HCT116 (cell line): ENCODE measurements around the gene MORF4L1. TPM values are rescaled to one million over a fixed set of nuclear protein-coding genes. Genes with fewer than 3 reads are reported as not detected.

Experiments
- ATAC-seq: fragments of 200-7000 bp; cut with Tn5 transposase; 2 replicates; pipeline ENCODE4 v1.9.1; 2020; ENCODE audit warnings: mild to moderate bottlenecking, moderate library complexity
- BruUV-seq: library from RNA; stranded (reverse); fragments of 400-500 nt; replicated peaks from 2 replicates; lab custom pipeline; 2021; lab: Mats Ljungman, UMichigan
- CTCF ChIA-PET: fragments of 300-600 bp; sonication (Branson Sonifier 250); formaldehyde crosslinking; loops from one replicate; lab custom pipeline; 2021; ENCODE audit warnings: antibody characterized with exemption; lab: Charles Lee
- POLR2A ChIA-PET: fragments of 300-600, 350-600 bp; sonication (Branson Sonifier 250); formaldehyde crosslinking; loops from one replicate; lab custom pipeline; 2021; ENCODE audit warnings: antibody characterized with exemption; lab: Charles Lee
- RAD21 ChIA-PET, 2 experiments: fragments of 300-600 bp; sonication (Branson Sonifier 250); formaldehyde crosslinking; loops; one replicate each; lab custom pipeline; 2023; ENCODE audit warnings: low total read pairs in 2 of 2; ENCODE audit not compliant: uncharacterized antibody in 2 of 2, unreplicated experiment in 2 of 2, low non-redundant PET in 1 of 2; lab: Charles Lee
- DNase-seq: peaks from one replicate; pipeline ENCODE4 v3.0.0-alpha.2; 2010; ENCODE audit warnings: low read depth, low spot score
- H2AFZ ChIP-seq: fragments of 200-600 bp; shearing (Covaris generic), sonication (generic); 2 replicates; pipeline ENCODE4 v1.6.1; 2017; ENCODE audit warnings: low read depth, mixed run types, mixed read lengths, antibody characterized with exemption, low read length; ENCODE audit not compliant: poor library complexity, severe bottlenecking
- H3K27ac ChIP-seq: 2 replicates; pipeline ENCODE4 v1.5.1; 2012; ENCODE audit warnings: low read depth, low read length
- H3K27me3 ChIP-seq: fragments of 200-600 bp; sonication (generic); 2 replicates; pipeline ENCODE4 v1.6.1; 2016; ENCODE audit warnings: mixed run types, low read length, mixed read lengths; ENCODE audit not compliant: insufficient read depth
- H3K36me3 ChIP-seq, 2 experiments: fragments of 200-500 bp in 1 of 2; fragments of 200-600 bp in 1 of 2; sonication (Bioruptor generic) in 1 of 2; sonication (generic) in 1 of 2; 2 replicates each; pipeline versions ENCODE4 v1.5.1 to v1.6.1; 2014 to 2016; ENCODE audit warnings: low read length in 2 of 2, inconsistent platforms in 1 of 2, mixed read lengths in 1 of 2, mixed run types in 1 of 2; ENCODE audit not compliant: insufficient read depth in 2 of 2, control insufficient read depth in 1 of 2
- H3K4me1 ChIP-seq, 2 experiments: fragments of 200-600 bp in 1 of 2; sonication (generic) in 1 of 2; 2 replicates each; pipeline versions ENCODE4 v1.5.1 to v1.6.1; 2012 to 2017; ENCODE audit warnings: low read length in 2 of 2, inconsistent platforms in 1 of 2, mild to moderate bottlenecking in 1 of 2, mixed read lengths in 1 of 2, mixed run types in 1 of 2, moderate library complexity in 1 of 2; ENCODE audit not compliant: insufficient read depth in 2 of 2, control insufficient read depth in 1 of 2
- H3K4me2 ChIP-seq: fragments of 200-600 bp; sonication (generic); 2 replicates; pipeline ENCODE4 v1.6.1; 2017; ENCODE audit warnings: mixed run types, low read length, mixed read lengths
- H3K4me3 ChIP-seq, 2 experiments: fragments of 200-600 bp in 1 of 2; sonication (generic) in 1 of 2; replicated peaks in 1 of 2; 2 replicates each; pipeline ENCODE4 v1.5.1; 2011 to 2016; ENCODE audit warnings: low read length in 2 of 2, control low read depth in 1 of 2, low read depth in 1 of 2, mild to moderate bottlenecking in 1 of 2, mixed read lengths in 1 of 2, mixed run types in 1 of 2
- H3K79me2 ChIP-seq: fragments of 200-600 bp; sonication (generic); 2 replicates; pipeline ENCODE4 v1.6.1; 2017; ENCODE audit warnings: mild to moderate bottlenecking, mixed run types, low read length, moderate library complexity, mixed read lengths; ENCODE audit not compliant: insufficient read depth
- H3K9ac ChIP-seq: fragments of 200-600 bp; sonication (generic); 2 replicates; pipeline ENCODE4 v1.6.1; 2016; ENCODE audit warnings: low read length, mixed read lengths
- H3K9me2 ChIP-seq: fragments of 200-600 bp; sonication (generic), shearing (Covaris generic); 2 replicates; pipeline ENCODE4 v1.6.1; 2017; ENCODE audit warnings: mixed run types, mild to moderate bottlenecking, moderate library complexity; ENCODE audit not compliant: insufficient read depth
- H3K9me3 ChIP-seq, 2 experiments: fragments of 200-500 bp in 1 of 2; fragments of 200-600 bp in 1 of 2; sonication (Bioruptor generic) in 1 of 2; sonication (generic) in 1 of 2; 2 replicates each; pipeline ENCODE4 v1.6.1; 2014 to 2017; ENCODE audit warnings: low read length in 2 of 2, mixed read lengths in 2 of 2, inconsistent platforms in 1 of 2, low read depth in 1 of 2, mild to moderate bottlenecking in 1 of 2, mixed run types in 1 of 2, moderate library complexity in 1 of 2; ENCODE audit not compliant: control insufficient read depth in 1 of 2, insufficient read depth in 1 of 2
- H4K20me1 ChIP-seq: fragments of 200-600 bp; sonication (generic), shearing (Covaris generic); 2 replicates; pipeline ENCODE4 v1.6.1; 2017; ENCODE audit warnings: mixed run types, mild to moderate bottlenecking, moderate library complexity; ENCODE audit not compliant: insufficient read depth
- ATF3 ChIP-seq: IDR thresholded peaks from 2 replicates; pipeline ENCODE4 v1.6.1; 2012
- CBX3 ChIP-seq: IDR thresholded peaks from 2 replicates; pipeline ENCODE4 v1.6.1; 2012; ENCODE audit warnings: low read depth
- CTCF ChIP-seq, 3 experiments: fragments of 200-600 bp in 1 of 3; sonication (generic) in 1 of 3; IDR thresholded peaks in 2 of 3; conservative IDR thresholded peaks in 1 of 3; 2 replicates each; pipeline ENCODE4 v1.5.1; 2012 to 2017; ENCODE audit warnings: low read depth in 2 of 3, low read length in 2 of 3, antibody characterized with exemption in 1 of 3, borderline replicate concordance in 1 of 3, control low read depth in 1 of 3, mild to moderate bottlenecking in 1 of 3, mixed read lengths in 1 of 3, mixed run types in 1 of 3, moderate library complexity in 1 of 3; ENCODE audit not compliant: insufficient read depth in 1 of 3
- EGR1 ChIP-seq: IDR thresholded peaks from 2 replicates; pipeline ENCODE4 v1.6.1; 2012; ENCODE audit warnings: low read depth
- ELF1 ChIP-seq: IDR thresholded peaks from 2 replicates; pipeline ENCODE4 v1.6.1; 2012; ENCODE audit warnings: low read depth, borderline replicate concordance
- EZH2phosphoT487 ChIP-seq: fragments of 200-600 bp; IDR thresholded peaks from 2 replicates; pipeline ENCODE4 v1.6.1; 2018; ENCODE audit warnings: antibody characterized with exemption, borderline replicate concordance
- JUND ChIP-seq: IDR thresholded peaks from 2 replicates; pipeline ENCODE4 v1.6.1; 2012
- POLR2AphosphoS5 ChIP-seq: IDR thresholded peaks from 2 replicates; pipeline ENCODE4 v1.6.1; 2011; ENCODE audit warnings: mild to moderate bottlenecking, low read depth, low read length, moderate library complexity
- RAD21 ChIP-seq: IDR thresholded peaks from 2 replicates; pipeline ENCODE4 v1.6.1; 2012; ENCODE audit warnings: low read depth, mild to moderate bottlenecking
- REST ChIP-seq: IDR thresholded peaks from 2 replicates; pipeline ENCODE4 v1.6.1; 2012; ENCODE audit warnings: low read depth
- SIN3A ChIP-seq: IDR thresholded peaks from 2 replicates; pipeline ENCODE4 v1.6.1; 2012; ENCODE audit warnings: low read depth
- SP1 ChIP-seq: IDR thresholded peaks from 2 replicates; pipeline ENCODE4 v1.6.1; 2012; ENCODE audit warnings: low read depth
- SRF ChIP-seq: IDR thresholded peaks from 2 replicates; pipeline ENCODE4 v1.6.1; 2012; ENCODE audit warnings: low read depth
- TCF7L2 ChIP-seq: IDR thresholded peaks from 2 replicates; pipeline ENCODE4 v1.7.0; 2011; ENCODE audit warnings: borderline replicate concordance, inconsistent platforms; ENCODE audit not compliant: insufficient read depth, insufficient read length; ENCODE audit errors: extremely low read depth
- intact Hi-C: fragments of 100-400 bp; cut with micrococcal nuclease; formaldehyde crosslinking; loops from 2 replicates; pipeline ENCODE4 v1.10.0; 2022
- total RNA-seq: library from RNA; stranded (reverse); gene quantifications from one replicate; pipeline ENCODE4 v1.2.1, GENCODE V29; 2021; ENCODE audit not compliant: unreplicated experiment
- TF ChIP-seq, protein P1 (sequence below): IDR thresholded peaks from 2 replicates; pipeline ENCODE4 v1.6.1; 2012

Gene MORF4L1
- total RNA-seq, 1 experiment from 2014 or later: 273 TPM

- CTCF ChIA-PET: no interaction called here
These were observed 50.3 kb downstream of the MORF4L1 start for GRCh38 chr15:78923015-78923414.

More at GRCh38 chr15:78923015-78923414, 50.3 kb downstream of the MORF4L1 start:
- Histone ChIP-seq H3K79me2 (no peaks in the 10 kb centered on the region), H3K9me3 (no peaks in the 10 kb centered on the region), H3K27me3 (no peaks in the 10 kb centered on the region), H3K9me2 (no peaks in the 10 kb centered on the region), H2AFZ (no peak overlapping the region), H3K4me2 (no peak overlapping the region), H3K9ac (no peak overlapping the region), H3K36me3 (peaks cover 5 to 26% of the 10 kb centered on the region in 2 experiments), H4K20me1 (no peaks in the 10 kb centered on the region), H3K4me1 (no peaks in the 10 kb centered on the region), H3K27ac (no peak overlapping the region), H3K4me3 (no peak overlapping the region)
- no peak for ATAC-seq
- DNase-seq: no peak
- intact Hi-C loops: no loop called here
- POLR2A ChIA-PET: no interaction called here
- BruUV-seq: no TSS peak
- RAD21 ChIA-PET: no interaction called here
- no peak for TF ChIP-seq REST
- TF ChIP-seq POLR2AphosphoS5: no peak
- TF ChIP-seq TCF7L2: no peak
- TF ChIP-seq EGR1: no peak
- no peak for TF ChIP-seq ELF1
- no peak for TF ChIP-seq SIN3A
- no peak for TF ChIP-seq CTCF (IDR thresholded peaks at IDR 0.05 in 2 of 3, conservative IDR thresholded peaks at IDR 0.05 in 1 of 3; ENCODE audit: borderline replicate concordance in 1 of 3, insufficient read depth in 1 of 3, low read depth in 2 of 3, low read length in 2 of 3)
- TF ChIP-seq, protein P1, sequence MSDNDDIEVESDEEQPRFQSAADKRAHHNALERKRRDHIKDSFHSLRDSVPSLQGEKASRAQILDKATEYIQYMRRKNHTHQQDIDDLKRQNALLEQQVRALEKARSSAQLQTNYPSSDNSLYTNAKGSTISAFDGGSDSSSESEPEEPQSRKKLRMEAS: no peak
- no peak for TF ChIP-seq EZH2phosphoT487
- no peak for TF ChIP-seq JUND
- TF ChIP-seq ATF3: no peak
- TF ChIP-seq SP1: no peak
- TF ChIP-seq SRF: no peak
- no peak for TF ChIP-seq CBX3
- no peak for TF ChIP-seq RAD21
